ENCODE measurements around the gene TLE4.

- TF ChIP-seq POLR2AphosphoS5 (IDR thresholded peaks at IDR 0.05) (no peak), POLR2A (IDR thresholded peaks at IDR 0.05) (no peak), CTCF (IDR thresholded peaks at IDR 0.05) (peak in 1 of 4 experiments; percentile 35), EP300 (IDR thresholded peaks at IDR 0.05) (no peak)
Measured at GRCh38 chr9:79572608-79573411, 1.0 kb downstream of the TLE4 start.
